Neural cell (in vitro differentiated cells): Measurements from ENCODE around the gene GBX2. TPM values are rescaled to one million over a fixed set of nuclear protein-coding genes. Genes with fewer than 3 reads are reported as not detected.

Source experiments
- H2AFZ ChIP-seq: fragments of 200-600, 300-800 bp; sonication (generic), shearing (Covaris generic); 2 replicates; pipeline ENCODE4 v1.6.0; 2014; ENCODE audit warnings: low read depth, mild to moderate bottlenecking, antibody characterized with exemption, low read length, moderate library complexity
- H3F3A ChIP-seq: fragments of 200-600 bp; shearing (Covaris generic); 2 replicates; pipeline ENCODE4 v1.6.1; 2016; ENCODE audit warnings: mild to moderate bottlenecking, moderate library complexity, mixed read lengths, antibody characterized with exemption, low read length; ENCODE audit not compliant: insufficient read depth, poor library complexity, severe bottlenecking
- H3K27ac ChIP-seq: fragments of 200-600, 300-800 bp; sonication (generic), shearing (Covaris generic); 2 replicates; pipeline ENCODE4 v1.5.1; 2014; ENCODE audit warnings: mild to moderate bottlenecking, low read length, moderate library complexity
- H3K27me3 ChIP-seq: fragments of 300-800, 200-600 bp; sonication (generic), shearing (Covaris generic); 2 replicates; pipeline ENCODE4 v1.6.0; 2014; ENCODE audit warnings: mild to moderate bottlenecking, low read depth, low read length, moderate library complexity; ENCODE audit not compliant: insufficient read depth
- H3K36me3 ChIP-seq: fragments of 300-800, 200-600 bp; sonication (generic), shearing (Covaris generic); 2 replicates; pipeline ENCODE4 v1.5.1; 2014; ENCODE audit warnings: mild to moderate bottlenecking, antibody characterized with exemption, low read length, moderate library complexity; ENCODE audit not compliant: insufficient read depth
- H3K4me2 ChIP-seq: fragments of 300-800, 200-600 bp; sonication (generic), shearing (Covaris generic); 2 replicates; pipeline ENCODE4 v1.6.0; 2014; ENCODE audit warnings: mild to moderate bottlenecking, low read length
- H3K4me3 ChIP-seq: fragments of 300-800, 200-600 bp; sonication (generic), shearing (Covaris generic); 2 replicates; pipeline ENCODE4 v1.5.1; 2014; ENCODE audit warnings: mild to moderate bottlenecking, low read length, moderate library complexity
- H3K79me2 ChIP-seq: fragments of 200-600 bp; shearing (Covaris generic); replicated peaks from 2 replicates; pipeline ENCODE4 v1.6.0; 2014; ENCODE audit warnings: mild to moderate bottlenecking, low read length, moderate library complexity; ENCODE audit not compliant: insufficient read depth
- H3K9ac ChIP-seq: fragments of 300-800, 200-600 bp; sonication (generic), shearing (Covaris generic); 2 replicates; pipeline ENCODE4 v1.6.1; 2016; ENCODE audit warnings: mild to moderate bottlenecking, low read length, mixed read lengths
- H3K9me2 ChIP-seq: fragments of 200-600 bp; shearing (Covaris generic); 2 replicates; pipeline ENCODE4 v1.6.1; 2016; ENCODE audit warnings: mild to moderate bottlenecking, low read length, mixed read lengths; ENCODE audit not compliant: insufficient read depth
- H3K9me3 ChIP-seq: fragments of 200-600, 300-800 bp; sonication (generic), shearing (Covaris generic); 2 replicates; pipeline ENCODE4 v1.6.1; 2016; ENCODE audit warnings: mild to moderate bottlenecking, mixed run types, low read length, moderate library complexity, mixed read lengths
- H4K20me1 ChIP-seq: fragments of 200-600 bp; shearing (Covaris generic); 2 replicates; pipeline ENCODE4 v1.6.1; 2016; ENCODE audit warnings: mild to moderate bottlenecking, mixed run types; ENCODE audit not compliant: insufficient read depth
- EP300 ChIP-seq: fragments of 450-650 bp; conservative IDR thresholded peaks from 2 replicates; pipeline ENCODE4 v1.6.1; 2014; ENCODE audit warnings: antibody characterized with exemption, mild to moderate bottlenecking, moderate library complexity; ENCODE audit not compliant: poor library complexity, severe bottlenecking
- EZH2 ChIP-seq: fragments of 200-600, 300-800 bp; shearing (Covaris generic), sonication (generic); IDR thresholded peaks from 2 replicates; pipeline ENCODE4 v1.6.1; 2014; ENCODE audit warnings: antibody characterized with exemption, low read length, borderline replicate concordance, mild to moderate bottlenecking; ENCODE audit not compliant: insufficient read depth, poor library complexity, severe bottlenecking
- MXI1 ChIP-seq: fragments of 450-650 bp; conservative IDR thresholded peaks from 2 replicates; pipeline ENCODE4 v1.6.1; 2014; ENCODE audit warnings: antibody characterized with exemption, mild to moderate bottlenecking; ENCODE audit not compliant: poor library complexity, severe bottlenecking
- POLR2AphosphoS5 ChIP-seq: IDR thresholded peaks from 2 replicates; pipeline ENCODE4 v1.6.1; 2012
- RAD21 ChIP-seq: fragments of 450-650 bp; conservative IDR thresholded peaks from 2 replicates; pipeline ENCODE4 v1.6.1; 2014; ENCODE audit warnings: antibody characterized with exemption, mild to moderate bottlenecking, moderate library complexity
- SMC3 ChIP-seq: fragments of 450-650 bp; conservative IDR thresholded peaks from 2 replicates; pipeline ENCODE4 v1.6.1; 2014; ENCODE audit warnings: antibody characterized with exemption, mild to moderate bottlenecking, moderate library complexity; ENCODE audit not compliant: poor library complexity
- TAF1 ChIP-seq: IDR thresholded peaks from 2 replicates; pipeline ENCODE4 v1.6.1; 2012; ENCODE audit warnings: low read depth
- polyA plus RNA-seq: library from polyadenylated mRNA; depleted of rRNA; stranded (reverse); fragments of >200 nt; gene quantifications from 2 replicates; pipeline ENCODE4 v1.2.3, GENCODE V29; 2014
- TF ChIP-seq, protein P1 (sequence below): fragments of 450-650 bp; IDR thresholded peaks from 2 replicates; pipeline ENCODE4 v1.5.1; 2014; ENCODE audit warnings: antibody characterized with exemption, mild to moderate bottlenecking, moderate library complexity; ENCODE audit not compliant: poor library complexity, severe bottlenecking
- TF ChIP-seq, protein P2 (sequence below): IDR thresholded peaks from 2 replicates; pipeline ENCODE4 v1.6.1; 2012; ENCODE audit warnings: borderline replicate concordance

The GBX2 gene
- polyA plus RNA-seq, 1 donor from 2014 or later, result 0.92 TPM

DNA sequence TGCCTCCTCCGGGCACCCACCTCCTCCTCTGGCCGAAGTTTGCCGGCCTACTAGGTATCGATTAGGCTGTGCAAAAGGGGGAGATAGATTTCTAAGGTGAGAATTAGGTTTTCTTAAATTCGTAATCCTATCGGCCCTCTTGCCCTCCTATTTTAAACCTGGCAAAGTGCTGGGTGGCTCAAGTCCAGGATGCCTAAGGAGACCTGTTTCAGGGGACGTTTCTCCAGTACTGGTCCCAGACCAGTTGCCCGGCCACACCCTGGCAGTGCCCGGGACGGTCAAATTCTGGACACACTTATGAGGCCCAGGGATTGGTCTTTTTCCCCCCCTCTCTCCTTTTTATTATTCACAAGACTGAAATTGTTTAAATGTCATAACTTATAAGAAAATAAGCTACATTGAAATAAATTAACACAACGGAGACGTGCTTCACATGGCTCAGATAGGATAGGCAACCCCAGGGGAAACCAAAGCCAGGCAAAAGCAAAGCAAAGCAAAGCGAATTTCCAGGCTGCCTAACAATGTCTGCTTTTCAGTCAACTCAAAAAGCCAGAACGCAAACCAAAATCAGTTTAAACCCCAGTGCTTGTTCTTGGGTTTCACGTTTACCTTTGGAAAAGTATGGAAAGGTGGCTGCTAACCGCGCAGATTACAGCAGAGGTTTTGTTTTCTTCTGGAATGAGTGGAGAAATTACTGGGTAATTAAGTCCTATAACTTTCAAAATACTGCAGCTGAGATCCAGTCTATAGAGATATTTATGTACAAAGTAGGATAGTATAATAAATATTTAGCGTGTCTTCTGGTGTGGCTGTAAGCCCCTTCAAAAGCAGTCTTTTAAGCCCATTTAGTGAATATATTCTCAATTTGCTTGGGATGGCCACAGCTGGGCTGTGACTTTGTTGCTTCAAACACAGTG, 3.0 kb downstream of the GBX2 start:
- H3K27ac ChIP-seq, result no peak overlapping the region
- H3K4me2 ChIP-seq, result no peak overlapping the region
- no peaks in the 10 kb centered on the region for H3K36me3 ChIP-seq
- TF ChIP-seq MXI1 (no peak), EP300 (no peak), SMC3 (no peak), TAF1 (no peak), POLR2AphosphoS5 (no peak), RAD21 (no peak), EZH2 (no peak)
- TF ChIP-seq, protein P1, sequence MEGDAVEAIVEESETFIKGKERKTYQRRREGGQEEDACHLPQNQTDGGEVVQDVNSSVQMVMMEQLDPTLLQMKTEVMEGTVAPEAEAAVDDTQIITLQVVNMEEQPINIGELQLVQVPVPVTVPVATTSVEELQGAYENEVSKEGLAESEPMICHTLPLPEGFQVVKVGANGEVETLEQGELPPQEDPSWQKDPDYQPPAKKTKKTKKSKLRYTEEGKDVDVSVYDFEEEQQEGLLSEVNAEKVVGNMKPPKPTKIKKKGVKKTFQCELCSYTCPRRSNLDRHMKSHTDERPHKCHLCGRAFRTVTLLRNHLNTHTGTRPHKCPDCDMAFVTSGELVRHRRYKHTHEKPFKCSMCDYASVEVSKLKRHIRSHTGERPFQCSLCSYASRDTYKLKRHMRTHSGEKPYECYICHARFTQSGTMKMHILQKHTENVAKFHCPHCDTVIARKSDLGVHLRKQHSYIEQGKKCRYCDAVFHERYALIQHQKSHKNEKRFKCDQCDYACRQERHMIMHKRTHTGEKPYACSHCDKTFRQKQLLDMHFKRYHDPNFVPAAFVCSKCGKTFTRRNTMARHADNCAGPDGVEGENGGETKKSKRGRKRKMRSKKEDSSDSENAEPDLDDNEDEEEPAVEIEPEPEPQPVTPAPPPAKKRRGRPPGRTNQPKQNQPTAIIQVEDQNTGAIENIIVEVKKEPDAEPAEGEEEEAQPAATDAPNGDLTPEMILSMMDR, result no peak
- TF ChIP-seq, protein P2, sequence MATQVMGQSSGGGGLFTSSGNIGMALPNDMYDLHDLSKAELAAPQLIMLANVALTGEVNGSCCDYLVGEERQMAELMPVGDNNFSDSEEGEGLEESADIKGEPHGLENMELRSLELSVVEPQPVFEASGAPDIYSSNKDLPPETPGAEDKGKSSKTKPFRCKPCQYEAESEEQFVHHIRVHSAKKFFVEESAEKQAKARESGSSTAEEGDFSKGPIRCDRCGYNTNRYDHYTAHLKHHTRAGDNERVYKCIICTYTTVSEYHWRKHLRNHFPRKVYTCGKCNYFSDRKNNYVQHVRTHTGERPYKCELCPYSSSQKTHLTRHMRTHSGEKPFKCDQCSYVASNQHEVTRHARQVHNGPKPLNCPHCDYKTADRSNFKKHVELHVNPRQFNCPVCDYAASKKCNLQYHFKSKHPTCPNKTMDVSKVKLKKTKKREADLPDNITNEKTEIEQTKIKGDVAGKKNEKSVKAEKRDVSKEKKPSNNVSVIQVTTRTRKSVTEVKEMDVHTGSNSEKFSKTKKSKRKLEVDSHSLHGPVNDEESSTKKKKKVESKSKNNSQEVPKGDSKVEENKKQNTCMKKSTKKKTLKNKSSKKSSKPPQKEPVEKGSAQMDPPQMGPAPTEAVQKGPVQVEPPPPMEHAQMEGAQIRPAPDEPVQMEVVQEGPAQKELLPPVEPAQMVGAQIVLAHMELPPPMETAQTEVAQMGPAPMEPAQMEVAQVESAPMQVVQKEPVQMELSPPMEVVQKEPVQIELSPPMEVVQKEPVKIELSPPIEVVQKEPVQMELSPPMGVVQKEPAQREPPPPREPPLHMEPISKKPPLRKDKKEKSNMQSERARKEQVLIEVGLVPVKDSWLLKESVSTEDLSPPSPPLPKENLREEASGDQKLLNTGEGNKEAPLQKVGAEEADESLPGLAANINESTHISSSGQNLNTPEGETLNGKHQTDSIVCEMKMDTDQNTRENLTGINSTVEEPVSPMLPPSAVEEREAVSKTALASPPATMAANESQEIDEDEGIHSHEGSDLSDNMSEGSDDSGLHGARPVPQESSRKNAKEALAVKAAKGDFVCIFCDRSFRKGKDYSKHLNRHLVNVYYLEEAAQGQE, result no peak
- no peaks in the 10 kb centered on the region for H3K9me3 ChIP-seq
- no peaks in the 10 kb centered on the region for H3F3A ChIP-seq
- H4K20me1 ChIP-seq, result no peaks in the 10 kb centered on the region
- H3K27me3 ChIP-seq, result peaks cover 100% of the 10 kb centered on the region
- no peak overlapping the region for H2AFZ ChIP-seq
- H3K9ac ChIP-seq, result no peak overlapping the region
- H3K9me2 ChIP-seq, result no peaks in the 10 kb centered on the region
- H3K4me3 ChIP-seq, result peak overlapping the region; percentile 56
- H3K79me2 ChIP-seq, result no peaks in the 10 kb centered on the region

DNA sequence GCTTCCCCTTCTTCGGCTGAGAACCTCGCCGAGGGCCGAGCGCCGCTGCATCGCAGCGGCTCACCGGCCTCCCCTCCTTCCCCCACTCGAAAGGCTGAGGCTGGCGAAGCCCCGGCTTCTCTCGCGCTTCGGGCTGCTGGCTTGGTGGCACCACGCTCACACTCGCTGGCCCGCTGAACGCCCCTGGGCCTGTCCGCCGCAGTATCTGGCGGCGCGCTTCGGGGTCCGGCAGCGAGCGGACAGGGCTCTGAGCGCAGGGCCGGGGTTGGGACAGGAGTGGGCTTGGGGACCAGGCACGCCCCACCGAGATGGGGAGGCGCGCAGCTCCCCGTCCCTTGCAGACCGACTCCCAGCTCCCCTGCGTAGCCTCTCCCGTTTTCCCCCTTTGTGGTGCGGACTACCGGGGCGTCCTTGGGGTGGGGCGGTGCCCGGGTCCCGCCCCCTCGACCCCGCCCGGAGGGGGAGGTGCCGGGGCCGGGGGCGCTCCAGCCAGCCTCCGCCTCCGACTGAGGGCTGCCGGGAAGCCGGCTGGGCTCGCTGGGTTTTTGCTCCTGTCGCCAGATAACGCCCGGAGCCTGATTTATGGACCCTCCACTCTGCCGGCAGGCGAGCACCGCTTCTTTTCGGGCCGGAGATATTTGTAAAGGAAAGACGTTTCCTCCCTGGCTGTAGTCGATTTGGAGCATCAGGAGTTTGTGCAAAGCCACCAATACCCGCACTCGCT, 3.8 kb downstream of the GBX2 start:
- Histone ChIP-seq H3K79me2 (no peaks in the 10 kb centered on the region), H3K9me2 (no peaks in the 10 kb centered on the region), H2AFZ (no peak overlapping the region), H3K27me3 (peaks cover 100% of the 10 kb centered on the region), H3K4me2 (no peak overlapping the region), H3K27ac (no peak overlapping the region), H3F3A (no peaks in the 10 kb centered on the region), H4K20me1 (no peaks in the 10 kb centered on the region), H3K36me3 (no peaks in the 10 kb centered on the region), H3K4me3 (peak overlapping the region; percentile 56), H3K9me3 (no peaks in the 10 kb centered on the region), H3K9ac (peak overlapping the region; percentile 5)
- TF ChIP-seq POLR2AphosphoS5, result peak; percentile 6
- TF ChIP-seq RAD21, result no peak
- TF ChIP-seq EZH2, result peak; percentile 75
- TF ChIP-seq TAF1, result no peak
